ENCODE results near the gene USP10. TPM values are rescaled to one million over a fixed set of nuclear protein-coding genes. Genes with fewer than 3 reads are reported as not detected.
A peak's percentile ranks its signal among the peaks of the same experiment; 100 is the strongest.
"Not testable (repeated sequence)": the region's sequence is repeated elsewhere in the genome, so short reads cannot be mapped to it uniquely, and the experiment has no call there.

USP10 gene
- total RNA-seq, 6 experiments from 2014 or later = 41.5 to 53.2 (median 44.6) TPM

DNA sequence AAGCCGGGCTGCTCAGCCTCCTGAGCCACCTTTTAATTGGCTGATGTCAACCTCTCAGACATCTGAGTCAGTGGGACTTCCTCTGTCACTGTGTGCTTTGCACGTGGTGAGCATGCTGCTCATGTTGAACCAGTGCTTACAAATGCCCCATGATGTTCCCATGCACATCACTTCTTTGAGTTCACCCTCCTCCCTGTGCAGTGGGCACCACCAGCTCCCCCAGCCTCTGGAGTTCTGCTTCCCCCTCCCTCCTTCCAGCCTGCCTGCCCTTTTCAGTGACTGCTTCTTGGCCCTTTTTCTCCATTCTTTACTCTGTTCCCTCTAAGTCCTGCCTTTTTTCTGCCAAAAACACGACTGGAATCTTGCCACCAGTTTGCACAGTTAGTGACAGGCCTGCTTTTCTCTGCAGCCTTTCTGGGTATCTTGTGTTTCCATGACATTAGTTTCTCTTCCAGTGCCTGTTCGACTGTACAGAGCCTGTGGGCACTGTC is 41.6 kb downstream of the USP10 start:
- DNase-seq = no peak
- WGBS (ENCODE audit: insufficient coverage, low coverage, low lambda C conversion rate, missing lambda C conversion rate) = 24% methylated on average over 3 of the region's 4 CpGs
- Histone ChIP-seq H3K9me3 (no peaks in the 10 kb centered on the region), H3K36me3 (no peaks in the 10 kb centered on the region), H3K27me3 (no peaks in the 10 kb centered on the region), H3K27ac (peak overlapping the region in 1 of 3 donors; percentile 70), H3K4me3 (no peak overlapping the region), H3K4me1 (peaks cover 0 to 66% (median 30%) of the 10 kb centered on the region in 4 donors)
- ATAC-seq = peak in 3 of 4 donors; percentile 6 to 35 (median 23)
- TF ChIP-seq, protein P1, sequence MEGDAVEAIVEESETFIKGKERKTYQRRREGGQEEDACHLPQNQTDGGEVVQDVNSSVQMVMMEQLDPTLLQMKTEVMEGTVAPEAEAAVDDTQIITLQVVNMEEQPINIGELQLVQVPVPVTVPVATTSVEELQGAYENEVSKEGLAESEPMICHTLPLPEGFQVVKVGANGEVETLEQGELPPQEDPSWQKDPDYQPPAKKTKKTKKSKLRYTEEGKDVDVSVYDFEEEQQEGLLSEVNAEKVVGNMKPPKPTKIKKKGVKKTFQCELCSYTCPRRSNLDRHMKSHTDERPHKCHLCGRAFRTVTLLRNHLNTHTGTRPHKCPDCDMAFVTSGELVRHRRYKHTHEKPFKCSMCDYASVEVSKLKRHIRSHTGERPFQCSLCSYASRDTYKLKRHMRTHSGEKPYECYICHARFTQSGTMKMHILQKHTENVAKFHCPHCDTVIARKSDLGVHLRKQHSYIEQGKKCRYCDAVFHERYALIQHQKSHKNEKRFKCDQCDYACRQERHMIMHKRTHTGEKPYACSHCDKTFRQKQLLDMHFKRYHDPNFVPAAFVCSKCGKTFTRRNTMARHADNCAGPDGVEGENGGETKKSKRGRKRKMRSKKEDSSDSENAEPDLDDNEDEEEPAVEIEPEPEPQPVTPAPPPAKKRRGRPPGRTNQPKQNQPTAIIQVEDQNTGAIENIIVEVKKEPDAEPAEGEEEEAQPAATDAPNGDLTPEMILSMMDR (IDR thresholded peaks at IDR 0.05) = no peak
- TF ChIP-seq POLR2A (IDR thresholded peaks at IDR 0.05) = no peak
- intact Hi-C loops (cut with DNase I) = no loop called here

DNA sequence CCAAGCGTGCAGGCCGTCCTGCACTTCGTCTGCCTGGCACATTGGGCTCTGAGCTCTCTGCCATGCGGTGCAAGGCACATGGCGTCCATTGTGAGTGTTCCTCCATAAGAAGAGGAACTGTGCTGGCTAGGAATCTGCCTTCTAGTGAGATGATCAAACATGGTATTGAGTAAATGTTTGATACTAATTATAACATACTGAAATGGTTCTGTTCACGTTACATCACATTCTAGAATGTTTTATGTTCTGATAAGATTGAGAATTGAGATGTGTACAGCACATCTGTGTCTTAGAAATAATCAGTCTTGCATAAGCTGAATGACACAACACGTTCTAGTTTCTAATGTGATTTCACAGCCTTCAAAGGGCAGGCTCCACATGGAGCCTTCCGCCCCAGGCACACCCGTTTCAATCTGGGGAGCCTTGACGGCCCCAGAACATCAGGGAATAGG is 42.9 kb downstream of the USP10 start:
- peaks cover 0 to 53% (median 23%) of the 10 kb centered on the region in 4 donors for H3K4me1 ChIP-seq
- TF ChIP-seq POLR2A (IDR thresholded peaks at IDR 0.05) = no peak
- TF ChIP-seq, protein P1 (IDR thresholded peaks at IDR 0.05) = no peak
- H3K9me3 ChIP-seq = no peaks in the 10 kb centered on the region
- no peaks in the 10 kb centered on the region for H3K27me3 ChIP-seq
- H3K36me3 ChIP-seq = no peaks in the 10 kb centered on the region
- ATAC-seq (no peak), DNase-seq (no peak)
- WGBS (ENCODE audit: insufficient coverage, low coverage, low lambda C conversion rate, missing lambda C conversion rate) = 47% methylated on average over 10 of the region's 10 CpGs
- H3K4me3 ChIP-seq = no peak overlapping the region
- intact Hi-C loops (cut with DNase I) = no loop called here
- H3K27ac ChIP-seq = no peak overlapping the region

DNA sequence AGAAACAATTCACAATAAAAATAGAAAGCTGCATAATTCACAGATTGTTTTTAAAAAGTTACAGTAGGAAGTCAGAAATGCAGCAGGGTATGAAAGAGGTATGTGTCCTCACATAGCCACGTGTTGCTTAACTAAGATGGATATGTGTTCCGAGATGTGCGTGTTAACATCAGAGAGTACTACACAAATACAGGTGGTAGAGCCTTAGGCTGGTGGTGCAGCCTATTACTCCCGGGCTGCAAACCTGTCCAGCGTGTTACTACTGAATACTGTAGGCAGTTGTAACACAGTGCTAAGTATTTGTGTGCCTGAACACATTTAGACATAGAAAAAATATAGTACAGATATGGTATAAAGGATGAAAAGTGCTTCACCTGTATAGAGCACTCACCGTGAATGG is 46.4 kb downstream of the USP10 start:
- ATAC-seq (no peak), DNase-seq (no peak)
- no peaks in the 10 kb centered on the region for H3K36me3 ChIP-seq
- H3K4me3 ChIP-seq = no peak overlapping the region
- H3K4me1 ChIP-seq = peaks cover 0 to 18% (median 7%) of the 10 kb centered on the region in 4 donors
- intact Hi-C loops (cut with DNase I) = no loop called here
- WGBS (ENCODE audit: insufficient coverage, low coverage, low lambda C conversion rate, missing lambda C conversion rate) = 72% methylated on average over 6 of the region's 6 CpGs
- no peaks in the 10 kb centered on the region for H3K27me3 ChIP-seq
- no peaks in the 10 kb centered on the region for H3K9me3 ChIP-seq
- H3K27ac ChIP-seq = no peak overlapping the region
- TF ChIP-seq, protein P1 (IDR thresholded peaks at IDR 0.05) = no peak
- no peak for TF ChIP-seq POLR2A (IDR thresholded peaks at IDR 0.05)

DNA sequence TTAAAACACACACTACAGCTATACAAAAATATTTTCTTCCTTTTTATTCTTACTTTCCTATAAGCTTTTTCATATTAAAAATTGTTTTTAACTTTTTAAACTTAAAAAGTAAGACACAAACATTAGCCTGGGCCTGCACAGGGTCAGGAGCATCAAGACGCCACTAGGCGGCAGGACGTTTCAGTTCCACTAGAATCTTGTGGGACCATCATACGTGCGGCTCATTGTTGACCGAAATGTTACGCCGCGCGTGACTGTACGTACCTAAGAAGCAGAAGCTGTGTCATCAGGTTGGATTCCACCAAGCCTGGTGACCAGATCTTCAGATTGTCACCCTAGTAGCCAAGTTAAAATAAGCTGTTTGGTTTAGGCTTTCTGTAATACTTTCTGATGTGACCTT is 47.1 kb downstream of the USP10 start:
- peaks cover 0 to 11% (median 3%) of the 10 kb centered on the region in 4 donors for H3K4me1 ChIP-seq
- no peaks in the 10 kb centered on the region for H3K27me3 ChIP-seq
- no peak overlapping the region for H3K27ac ChIP-seq
- no peak for DNase-seq
- 94% methylated on average over 11 of the region's 11 CpGs for WGBS (ENCODE audit: insufficient coverage, low coverage, low lambda C conversion rate, missing lambda C conversion rate)
- no peaks in the 10 kb centered on the region for H3K9me3 ChIP-seq
- no peaks in the 10 kb centered on the region for H3K36me3 ChIP-seq
- TF ChIP-seq, protein P1 (IDR thresholded peaks at IDR 0.05) = peak in 1 of 4 donors; percentile 8
- TF ChIP-seq POLR2A (IDR thresholded peaks at IDR 0.05) = no peak
- intact Hi-C loops (cut with DNase I) = no loop called here
- ATAC-seq = no peak
- no peak overlapping the region for H3K4me3 ChIP-seq

DNA sequence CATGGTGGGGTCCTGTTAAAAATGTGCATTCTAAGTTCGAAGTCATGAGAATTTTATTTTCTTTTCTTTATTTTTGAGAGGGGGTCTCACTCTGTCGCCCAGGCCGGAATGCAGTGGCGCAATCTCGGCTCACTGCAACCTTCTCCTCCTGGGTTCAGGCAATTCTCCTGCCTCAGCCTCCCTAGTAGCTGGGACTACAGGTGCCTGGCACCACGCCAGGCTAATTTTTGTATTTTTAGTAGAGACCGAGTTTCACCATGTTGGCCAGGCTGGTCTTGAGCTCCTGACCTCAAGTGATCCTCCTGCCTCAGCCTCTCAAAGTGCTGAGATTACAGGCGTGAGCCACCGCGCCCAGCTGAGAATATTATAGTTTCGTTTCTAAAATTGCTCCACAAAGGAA is 48.4 kb downstream of the USP10 start:
- H3K9me3 ChIP-seq; H3K27ac ChIP-seq; intact Hi-C loops (cut with DNase I); H3K36me3 ChIP-seq; H3K4me1 ChIP-seq; H3K4me3 ChIP-seq; ATAC-seq; H3K27me3 ChIP-seq; DNase-seq: not testable (repeated sequence)
- WGBS (ENCODE audit: insufficient coverage, low coverage, low lambda C conversion rate, missing lambda C conversion rate) = 84% methylated on average over 11 of the region's 11 CpGs
